Prostate gland (tissue), 2 donors: Measurements from ENCODE around the gene ABL1.

ENCODE experiments used
- POLR2A ChIP-seq: fragments of 450-650 bp; IDR thresholded peaks from one replicate; pipeline ENCODE4 v1.6.1; 2016; ENCODE audit warnings: antibody characterized with exemption, mild to moderate bottlenecking
- TF ChIP-seq, protein P1 (sequence below), 4 experiments: fragments of 200-600 bp in 2 of 4; fragments of 450-650 bp in 2 of 4; sonication (generic) in 2 of 4; IDR thresholded peaks; 1 replicate in 3 of 4; 2 replicates in 1 of 4; pipeline ENCODE4 v1.5.1; 2016 to 2019; ENCODE audit warnings: antibody characterized with exemption in 4 of 4, mild to moderate bottlenecking in 2 of 4, moderate library complexity in 2 of 4

DNA sequence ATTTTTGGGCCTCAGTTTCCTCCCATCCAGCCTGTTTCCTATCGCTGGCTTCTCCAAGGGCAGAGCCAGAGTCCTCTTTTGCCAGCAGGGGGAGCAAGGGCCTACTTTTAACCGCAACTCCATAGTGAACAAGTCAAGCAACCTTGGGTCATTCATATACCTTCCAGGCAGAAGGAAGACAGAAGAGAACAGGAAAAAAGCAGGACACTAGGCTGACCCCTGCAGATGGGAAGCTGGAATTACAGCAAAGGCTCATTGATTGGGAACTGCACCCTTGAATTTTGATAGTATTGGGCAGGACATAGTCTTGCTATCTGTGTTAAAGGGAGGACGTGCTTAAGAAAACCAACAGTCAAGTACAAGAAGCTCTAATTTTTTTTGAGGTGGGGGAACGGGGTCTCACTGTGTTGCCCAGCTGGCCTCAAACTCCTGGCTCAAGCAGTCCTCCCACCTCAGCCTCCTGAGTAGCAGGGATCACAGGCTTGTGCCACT lies 31.5 kb downstream of the ABL1 start:
- TF ChIP-seq, protein P1, sequence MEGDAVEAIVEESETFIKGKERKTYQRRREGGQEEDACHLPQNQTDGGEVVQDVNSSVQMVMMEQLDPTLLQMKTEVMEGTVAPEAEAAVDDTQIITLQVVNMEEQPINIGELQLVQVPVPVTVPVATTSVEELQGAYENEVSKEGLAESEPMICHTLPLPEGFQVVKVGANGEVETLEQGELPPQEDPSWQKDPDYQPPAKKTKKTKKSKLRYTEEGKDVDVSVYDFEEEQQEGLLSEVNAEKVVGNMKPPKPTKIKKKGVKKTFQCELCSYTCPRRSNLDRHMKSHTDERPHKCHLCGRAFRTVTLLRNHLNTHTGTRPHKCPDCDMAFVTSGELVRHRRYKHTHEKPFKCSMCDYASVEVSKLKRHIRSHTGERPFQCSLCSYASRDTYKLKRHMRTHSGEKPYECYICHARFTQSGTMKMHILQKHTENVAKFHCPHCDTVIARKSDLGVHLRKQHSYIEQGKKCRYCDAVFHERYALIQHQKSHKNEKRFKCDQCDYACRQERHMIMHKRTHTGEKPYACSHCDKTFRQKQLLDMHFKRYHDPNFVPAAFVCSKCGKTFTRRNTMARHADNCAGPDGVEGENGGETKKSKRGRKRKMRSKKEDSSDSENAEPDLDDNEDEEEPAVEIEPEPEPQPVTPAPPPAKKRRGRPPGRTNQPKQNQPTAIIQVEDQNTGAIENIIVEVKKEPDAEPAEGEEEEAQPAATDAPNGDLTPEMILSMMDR (IDR thresholded peaks at IDR 0.05) = peak; percentile 57 to 93 (median 92)
- TF ChIP-seq POLR2A = no peak
